HG03469 (cell line): ENCODE data around the gene CLSTN3.
"Not testable (repeated sequence)": the region's sequence is repeated elsewhere in the genome, so short reads cannot be mapped to it uniquely, and the experiment has no call there.

Source experiments
- ATAC-seq: cut with Tn5 transposase; IDR thresholded peaks from one replicate; pipeline ENCODE4 v1.9.1; 2021; ENCODE audit warnings: mild to moderate bottlenecking, moderate library complexity, moderate number of reproducible peaks; ENCODE audit not compliant: unreplicated experiment

Gene CLSTN3

DNA sequence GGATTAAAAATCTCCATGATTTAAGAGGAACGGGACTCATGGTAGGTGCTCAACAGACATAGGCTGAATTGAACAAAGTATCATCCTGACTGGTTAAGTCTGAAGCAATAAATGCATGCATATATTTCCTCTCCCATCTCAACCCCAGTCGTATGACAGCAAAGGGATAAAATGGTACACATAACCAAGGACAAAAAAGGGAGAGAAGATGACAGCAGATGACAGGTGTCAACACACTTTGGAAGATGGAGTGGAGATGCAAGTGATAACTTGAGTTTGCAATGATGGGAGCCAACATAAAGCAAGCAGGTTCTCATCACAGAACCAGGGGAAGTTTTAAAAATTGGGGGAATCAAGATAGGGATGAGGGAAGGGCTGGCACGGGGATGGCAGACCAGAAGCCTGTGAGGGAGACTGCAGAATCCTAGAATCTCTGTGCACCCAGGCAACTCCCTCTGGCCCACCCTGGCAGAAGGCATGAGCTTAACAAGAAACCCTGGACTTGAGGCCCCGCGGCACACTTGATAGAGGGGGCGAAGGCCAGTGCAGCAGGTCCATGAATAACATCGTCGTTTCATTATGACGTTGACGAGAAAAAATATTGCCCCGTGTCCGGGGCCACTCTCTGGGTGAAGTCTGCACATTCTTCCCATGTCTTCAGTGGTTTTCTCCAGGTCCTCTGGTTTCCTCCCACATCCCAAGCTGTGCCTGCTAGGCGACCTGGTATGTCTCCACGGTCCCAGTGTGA is 26.2 kb upstream of the CLSTN3 start:
- no peak for ATAC-seq

DNA sequence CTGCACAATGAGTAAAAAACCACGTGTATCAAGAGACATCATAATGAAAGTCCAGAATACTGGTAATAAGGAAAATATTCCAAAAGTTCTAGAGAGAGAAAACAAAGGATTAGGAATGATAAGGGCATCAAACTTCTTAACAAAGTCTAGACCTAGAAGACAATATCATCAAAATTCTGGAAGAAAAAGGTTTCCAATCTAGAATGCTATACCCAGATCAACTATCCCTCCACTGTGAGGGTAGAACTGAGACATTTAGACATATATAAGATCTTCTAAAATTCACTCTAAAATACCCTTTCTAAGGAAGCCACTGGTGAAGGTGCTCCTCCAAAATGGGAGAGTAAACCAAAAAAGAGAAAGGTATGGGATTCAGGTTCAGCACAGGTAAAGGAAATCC is 24.1 kb upstream of the CLSTN3 start:
- ATAC-seq, result no peak

DNA sequence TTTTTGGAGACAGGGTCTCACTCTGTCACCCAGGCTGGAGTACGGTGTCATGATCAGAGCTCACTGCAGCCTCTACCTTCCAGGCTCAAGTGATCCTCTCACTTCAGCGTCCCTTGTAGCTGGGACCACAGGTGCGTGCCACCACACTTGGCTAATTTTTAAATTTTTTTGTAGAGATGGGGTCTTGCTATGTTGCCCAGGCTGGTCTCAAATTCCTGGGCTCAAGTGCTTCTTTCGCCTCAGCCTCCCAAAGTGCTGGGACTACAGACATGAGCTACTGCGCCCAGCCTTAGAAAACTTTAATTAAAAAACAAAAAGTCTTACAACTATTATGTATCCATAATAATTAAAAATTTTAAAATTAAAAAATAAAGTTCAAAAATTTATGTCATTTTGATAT is 23.0 kb upstream of the CLSTN3 start:
- ATAC-seq, result not testable (repeated sequence)

DNA sequence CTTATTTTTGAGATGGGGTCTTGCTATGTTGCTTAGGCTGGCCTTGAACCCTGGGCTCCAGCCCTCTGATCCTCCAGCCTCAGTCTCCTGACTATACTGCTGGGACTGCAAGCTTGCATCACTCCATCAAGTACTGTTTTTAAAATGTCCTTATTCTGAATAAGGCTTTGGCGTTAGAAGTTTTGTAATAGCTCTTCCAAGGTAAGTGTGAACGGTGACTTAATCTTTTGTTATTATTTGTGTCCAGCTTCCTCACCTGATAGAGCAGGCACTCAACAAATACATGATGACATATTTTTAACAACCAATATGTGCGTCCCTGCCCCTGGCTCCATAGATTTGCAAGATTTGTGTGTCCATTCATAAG is 22.6 kb upstream of the CLSTN3 start:
- no peak for ATAC-seq

DNA sequence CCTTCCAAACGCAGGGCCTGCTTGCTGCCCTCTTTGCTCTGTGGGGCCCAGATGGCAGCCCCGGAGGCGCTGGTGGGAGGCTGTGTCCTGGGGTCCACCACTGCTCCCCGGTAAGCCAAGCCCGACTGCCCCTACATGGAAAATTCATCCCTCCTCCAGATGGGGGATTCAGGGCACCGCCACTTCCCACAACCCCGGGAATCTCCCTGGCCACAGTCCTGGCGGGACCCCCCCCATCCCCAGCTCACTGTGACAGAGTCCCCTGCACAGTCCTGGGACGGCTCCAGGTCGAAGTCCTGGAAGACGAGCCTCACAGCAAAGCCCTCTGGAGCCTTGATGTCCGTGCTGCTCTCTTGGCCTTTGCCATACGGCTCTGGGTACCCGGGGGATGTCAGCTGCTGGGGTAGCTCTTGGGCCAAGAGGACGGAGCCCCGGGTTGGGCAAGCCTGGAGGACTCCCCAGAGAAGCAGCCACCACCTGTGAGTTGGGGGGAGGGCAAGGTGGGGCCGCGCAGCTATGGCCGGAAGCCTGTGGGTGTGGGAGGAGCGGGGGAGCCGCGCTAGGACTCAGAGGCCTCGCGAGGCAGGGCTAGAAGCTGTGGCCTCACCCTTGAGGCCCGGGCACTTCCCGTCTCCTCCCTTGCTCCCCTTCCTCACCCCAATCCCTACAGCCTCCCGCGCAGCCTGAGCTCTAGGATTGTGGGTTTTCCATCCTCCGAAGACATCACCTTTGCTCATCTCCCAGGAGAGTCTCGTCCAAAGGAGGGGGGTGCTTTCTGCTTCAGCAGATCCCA is 22.0 kb upstream of the CLSTN3 start:
- peak; percentile 71 for ATAC-seq

DNA sequence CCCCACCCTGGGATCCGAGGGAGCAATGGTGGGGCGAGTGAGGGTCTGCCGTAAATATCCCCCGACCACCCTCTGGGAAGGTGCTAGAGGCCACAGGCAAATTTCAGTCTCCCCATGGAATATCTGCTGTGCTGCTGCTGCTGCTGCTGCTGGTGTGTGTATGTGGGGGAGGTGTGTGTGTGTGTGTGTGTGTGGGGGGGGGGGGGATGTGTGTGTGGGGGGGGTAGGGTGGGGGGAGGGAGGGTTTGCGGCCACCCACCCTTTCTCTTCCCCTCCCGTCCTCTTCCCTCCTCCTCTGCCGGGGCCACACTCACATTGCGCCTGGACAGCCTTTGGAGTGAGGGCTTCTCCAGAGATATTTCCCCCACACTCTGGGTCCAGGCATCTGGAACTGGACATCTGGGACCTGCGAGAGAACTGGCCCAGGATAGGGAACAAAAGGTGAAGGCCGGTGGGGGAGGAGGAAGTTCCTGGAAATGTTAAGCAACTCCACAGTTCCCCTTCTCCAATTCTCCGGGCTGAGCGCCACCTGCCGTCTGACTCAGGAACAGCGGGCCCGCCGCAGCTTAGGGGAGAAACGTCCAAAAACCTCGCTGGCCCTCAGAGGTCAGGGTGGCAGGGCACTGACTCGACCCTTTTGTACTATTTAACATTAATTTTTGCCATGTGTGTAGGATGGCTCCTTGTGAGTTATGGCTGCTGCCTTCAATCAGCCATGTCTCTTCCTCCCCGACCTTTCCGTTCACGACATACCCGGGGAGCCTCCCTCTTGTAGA is 21.2 kb upstream of the CLSTN3 start, which contains the start of gene C1RL:
Gene C1RL, minus strand, starts transcription at position 419 of the 776 bp plus-strand sequence. Its CDS starts 34 bp downstream, at position 385.
- ATAC-seq, result no peak

DNA sequence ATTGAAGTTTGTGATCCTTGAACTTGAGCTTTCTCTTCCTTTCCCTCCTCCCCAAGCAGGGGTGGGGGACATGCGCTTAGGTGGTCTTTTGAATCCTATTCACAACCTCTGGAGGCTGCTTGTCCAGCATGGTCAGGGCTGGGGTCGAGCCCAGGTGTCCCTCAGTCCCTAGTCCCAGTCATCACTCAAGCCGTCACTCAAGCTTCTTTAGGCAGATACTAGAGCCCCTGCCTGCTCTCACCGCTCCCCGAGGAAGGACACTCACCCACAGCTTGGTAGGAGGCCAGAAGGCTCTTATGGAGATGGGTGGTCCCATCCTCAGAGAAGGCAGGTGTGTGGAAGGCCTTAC is 20.6 kb upstream of the CLSTN3 start:
- ATAC-seq, result no peak

DNA sequence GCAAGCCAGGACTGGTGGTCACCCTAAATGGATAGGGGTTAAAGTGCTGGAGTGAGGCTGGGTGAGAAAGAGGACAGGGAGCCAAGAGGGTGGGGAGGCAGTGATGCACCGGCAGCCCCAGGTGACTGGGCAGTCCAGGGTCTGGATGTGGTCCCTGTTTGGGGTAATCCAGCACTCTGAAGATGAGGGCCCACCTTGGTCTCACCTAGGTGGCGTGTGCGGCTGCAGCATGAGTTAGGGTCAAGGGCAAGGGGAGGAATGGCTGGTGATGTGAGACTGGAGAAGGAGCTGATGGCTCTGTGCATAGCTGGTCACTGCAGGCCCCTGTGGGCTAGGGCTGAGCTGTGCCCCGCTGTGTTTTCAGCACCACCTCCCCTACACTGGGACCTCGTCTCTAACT is 19.5 kb upstream of the CLSTN3 start:
- ATAC-seq, result no peak

DNA sequence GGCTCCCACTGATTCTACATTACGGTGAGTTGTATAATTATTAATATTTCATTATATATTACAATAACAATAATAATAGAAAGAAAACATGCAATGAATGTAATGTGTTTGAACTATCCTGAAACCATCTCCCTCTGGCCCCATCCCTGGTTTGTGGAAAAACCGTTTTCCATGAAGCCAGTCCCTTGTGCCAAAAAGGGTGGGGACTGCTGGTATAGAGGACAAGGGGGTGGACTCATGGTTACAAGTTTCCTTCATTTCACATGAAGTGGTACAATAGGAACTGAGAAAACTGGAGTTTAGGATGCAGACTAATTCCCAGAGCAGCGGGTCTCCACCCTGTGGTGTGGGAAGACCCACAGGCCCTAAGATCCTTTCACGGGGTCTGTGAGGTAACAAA is 18.1 kb upstream of the CLSTN3 start:
- ATAC-seq, result no peak

DNA sequence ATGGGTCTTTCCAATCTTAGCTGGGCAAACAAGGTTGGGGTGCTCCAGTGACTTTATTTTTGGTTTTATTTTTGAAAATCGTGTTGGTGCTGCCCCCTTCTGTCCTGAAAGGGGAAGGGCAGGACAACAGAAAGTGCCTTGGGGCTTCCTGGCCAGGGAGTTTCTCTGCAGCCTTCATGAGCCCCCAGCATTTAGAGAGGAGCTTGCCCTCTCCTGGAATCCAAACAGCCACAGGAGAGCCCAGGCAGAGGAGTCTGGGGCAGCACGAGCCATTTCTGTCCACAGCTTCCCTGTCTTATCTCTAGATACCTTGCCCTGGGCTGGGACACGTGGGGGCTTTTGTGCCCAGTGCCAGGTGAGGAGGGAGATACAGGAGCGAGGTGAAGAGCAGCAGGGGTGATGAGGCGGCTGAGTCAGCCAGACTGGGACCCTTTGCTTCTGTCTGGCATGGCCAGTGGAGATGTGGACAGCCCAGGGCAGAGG is 16.7 kb upstream of the CLSTN3 start:
- no peak for ATAC-seq

DNA sequence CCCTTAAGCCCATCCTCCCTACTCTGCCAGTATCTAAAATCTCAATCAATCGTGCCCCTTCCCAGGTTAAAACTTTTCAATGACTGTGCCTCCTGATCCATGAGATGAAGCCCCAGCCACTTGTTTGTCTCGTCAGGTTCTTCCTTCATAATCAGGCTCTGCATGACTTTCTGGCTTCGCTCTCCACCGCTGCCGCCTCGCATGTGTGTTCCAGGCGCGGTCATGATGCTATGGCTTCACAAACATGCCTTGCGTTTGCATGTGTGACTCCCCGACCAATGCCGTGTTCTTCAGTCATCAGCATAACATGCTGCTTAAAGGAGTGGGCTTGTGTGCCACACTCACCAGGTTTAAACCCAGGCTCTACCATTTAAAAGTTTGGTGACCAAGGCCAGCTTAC is 16.2 kb upstream of the CLSTN3 start:
- no peak for ATAC-seq

DNA sequence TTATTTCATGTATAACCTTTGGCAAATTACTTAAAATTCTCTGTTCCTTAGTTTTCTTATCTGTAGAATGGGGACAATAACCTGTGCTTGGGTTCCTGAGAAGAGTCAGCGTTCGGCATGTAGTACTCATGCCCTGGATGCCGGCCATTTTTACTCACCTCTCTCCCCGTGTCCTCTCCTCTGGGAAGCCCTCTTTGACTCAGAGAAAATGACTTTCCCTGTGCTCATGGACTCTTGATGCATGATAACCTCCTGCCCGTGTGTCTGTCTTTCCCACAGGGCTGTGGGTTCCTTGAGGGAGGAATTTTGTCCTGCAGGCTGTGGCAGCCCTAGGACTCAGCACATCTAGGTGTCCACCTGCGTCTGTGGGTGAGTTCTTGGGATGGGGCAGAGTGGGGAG is 15.3 kb upstream of the CLSTN3 start:
- no peak for ATAC-seq

DNA sequence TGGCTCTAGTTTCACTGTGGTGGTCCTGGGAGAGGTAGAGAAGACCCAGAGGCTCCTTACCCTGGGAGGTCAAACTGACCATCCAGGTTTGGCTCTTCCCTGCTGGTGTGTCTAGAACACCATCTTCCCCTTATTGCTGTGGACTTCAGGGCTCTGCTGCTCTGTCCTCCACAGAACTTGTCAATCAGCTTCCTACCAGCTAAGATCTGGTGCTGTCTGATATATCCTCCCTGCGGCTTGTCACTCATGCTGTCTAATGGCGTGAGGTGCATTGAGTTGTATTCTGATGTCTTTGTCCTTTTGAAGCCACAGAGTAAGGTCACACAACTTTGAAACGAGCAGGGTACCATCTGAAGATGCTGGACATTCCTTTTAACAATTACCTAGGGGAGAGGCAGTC is 14.0 kb upstream of the CLSTN3 start:
- no peak for ATAC-seq

DNA sequence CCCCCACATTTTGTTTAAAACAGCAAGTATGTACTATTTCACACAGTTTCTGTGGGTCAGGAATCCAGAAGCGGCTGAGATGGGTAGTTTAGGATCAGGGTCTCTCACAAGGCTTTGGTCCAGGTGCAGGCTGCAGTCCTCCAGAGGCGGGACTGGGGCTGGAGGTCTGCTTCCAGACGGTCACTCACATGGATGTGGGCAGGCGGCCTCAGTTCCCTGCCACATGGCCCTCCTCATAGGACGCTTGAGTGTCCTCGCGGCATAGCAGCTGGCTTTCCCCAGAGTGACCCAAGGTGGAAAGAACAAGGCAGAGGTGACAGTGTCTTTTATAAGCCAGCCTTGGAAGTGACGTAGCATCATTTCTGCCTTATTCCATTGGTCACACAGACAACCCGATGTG is 13.3 kb upstream of the CLSTN3 start:
- ATAC-seq, result no peak

DNA sequence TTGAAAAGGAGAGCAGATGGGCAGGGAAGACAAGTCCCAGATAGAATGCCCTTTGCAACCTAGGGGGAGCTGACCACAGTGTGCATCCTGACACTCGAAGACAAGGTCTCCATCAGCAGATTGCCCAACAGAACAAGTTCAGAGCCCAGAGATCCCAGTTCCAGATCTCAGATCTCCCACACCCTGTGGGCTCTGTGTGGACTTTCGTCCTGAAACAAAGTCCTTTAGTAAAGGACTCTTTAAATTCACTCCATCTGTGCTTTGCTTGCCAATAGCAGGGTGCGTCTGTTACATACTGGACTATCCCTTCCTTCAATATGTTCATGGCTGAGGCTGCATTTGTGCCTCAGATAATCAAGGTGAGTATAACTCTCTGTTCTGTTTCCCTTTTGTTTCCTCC is 12.5 kb upstream of the CLSTN3 start:
- ATAC-seq, result no peak

DNA sequence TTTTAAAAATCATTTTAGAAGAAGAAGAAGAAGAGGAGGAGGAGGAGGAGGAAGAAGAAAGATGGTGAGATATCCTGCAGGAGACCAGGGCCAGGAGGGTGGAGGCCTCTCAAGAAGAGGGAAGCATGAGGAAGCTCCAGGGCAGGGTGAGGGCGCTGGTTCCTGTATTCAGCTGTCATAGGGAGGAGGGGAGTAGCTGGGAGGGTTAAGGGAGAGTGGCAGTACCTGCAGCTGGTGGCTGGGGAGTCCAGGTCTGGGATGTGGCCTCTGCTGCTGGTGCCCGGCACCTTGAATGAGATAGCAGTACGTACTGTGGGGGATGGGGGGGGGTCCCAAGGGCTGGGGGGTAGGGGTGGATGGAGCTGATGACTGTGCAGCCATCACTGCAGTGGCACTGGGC is 11.3 kb upstream of the CLSTN3 start:
- no peak for ATAC-seq

DNA sequence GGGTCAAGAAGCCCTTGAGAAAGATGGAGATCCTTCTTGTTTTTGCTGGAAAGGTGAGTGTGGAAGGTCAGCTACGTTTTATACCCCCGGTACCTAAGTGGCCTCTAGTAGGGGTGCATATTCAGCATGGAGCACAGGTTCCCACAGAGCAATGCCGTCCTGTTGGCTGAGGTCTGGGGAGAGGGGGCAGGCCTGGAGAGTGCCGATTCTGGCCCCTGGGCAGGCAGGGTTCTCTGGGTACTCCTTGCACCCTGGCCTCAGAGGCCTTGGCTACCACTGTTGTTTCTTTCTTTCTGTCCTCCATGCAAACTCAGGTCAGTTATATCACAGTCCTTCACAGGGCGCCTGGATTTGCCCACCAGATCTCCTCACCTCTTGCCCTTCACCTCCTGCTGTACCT is 10.0 kb upstream of the CLSTN3 start:
- no peak for ATAC-seq

DNA sequence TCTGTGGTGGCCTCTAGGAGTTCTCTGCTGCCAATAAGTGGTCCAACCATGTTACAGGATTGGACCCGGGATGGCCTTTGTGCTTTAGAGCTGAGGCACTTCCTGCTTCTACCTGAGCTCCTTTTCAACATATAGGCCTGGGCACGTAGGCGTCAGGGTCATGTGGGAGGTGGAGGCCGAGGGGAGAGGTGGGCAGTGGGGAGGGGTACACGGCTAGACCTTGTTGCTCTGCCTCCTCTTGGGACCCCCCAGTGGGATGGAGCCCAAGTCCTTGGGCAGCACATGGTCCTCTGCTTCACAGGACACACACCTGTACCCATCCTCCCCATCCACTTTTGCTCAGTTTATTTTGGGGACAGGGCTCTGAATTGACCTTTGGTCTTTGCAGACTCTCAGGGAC is 8.8 kb upstream of the CLSTN3 start:
- ATAC-seq, result no peak

DNA sequence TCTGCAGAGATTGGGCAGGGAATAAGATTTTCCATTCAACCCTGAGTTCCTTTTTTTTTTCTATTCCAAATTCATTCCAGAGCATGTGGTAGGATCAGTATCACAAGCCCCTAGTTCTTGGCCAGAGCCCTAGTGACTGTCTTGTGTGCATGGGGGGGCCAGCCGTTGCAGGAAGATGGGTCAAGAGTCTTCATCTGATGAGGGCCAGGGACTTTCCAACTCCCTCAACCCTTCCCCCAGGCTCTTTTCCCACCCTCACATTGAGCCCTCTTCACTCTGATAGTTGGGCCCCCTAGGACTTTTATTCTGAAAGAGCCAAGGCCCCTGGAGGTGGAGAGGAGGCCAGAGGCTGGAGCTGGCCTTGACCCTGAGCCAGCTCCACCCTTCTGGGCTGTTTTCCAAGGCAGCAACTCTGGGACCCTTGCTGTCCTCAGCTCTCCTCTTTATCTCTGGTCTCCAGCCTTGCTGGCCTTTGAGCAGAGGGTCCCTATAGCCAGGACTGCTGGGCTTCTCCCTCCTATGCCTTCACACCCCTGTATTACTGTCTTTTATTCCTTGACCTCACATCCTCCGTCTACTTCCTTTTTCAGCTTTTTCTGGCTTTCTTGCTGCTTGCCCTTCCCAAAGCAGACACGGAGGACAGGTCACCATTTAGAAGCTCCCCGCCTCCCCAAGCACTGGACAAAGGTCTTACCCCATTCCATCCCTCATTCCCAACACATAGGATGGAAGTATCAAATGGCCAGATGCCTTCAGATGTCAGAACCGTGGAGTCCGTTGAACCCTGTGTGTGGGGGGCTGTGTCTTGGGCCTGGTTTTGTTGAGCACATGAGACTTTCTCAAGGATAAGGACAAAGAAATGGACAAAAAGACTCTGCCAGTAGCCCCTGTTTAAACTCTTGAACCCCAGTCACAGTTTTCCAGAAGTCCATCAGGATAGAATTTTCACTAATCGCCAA is 7.1 kb upstream of the CLSTN3 start:
- ATAC-seq, result no peak

DNA sequence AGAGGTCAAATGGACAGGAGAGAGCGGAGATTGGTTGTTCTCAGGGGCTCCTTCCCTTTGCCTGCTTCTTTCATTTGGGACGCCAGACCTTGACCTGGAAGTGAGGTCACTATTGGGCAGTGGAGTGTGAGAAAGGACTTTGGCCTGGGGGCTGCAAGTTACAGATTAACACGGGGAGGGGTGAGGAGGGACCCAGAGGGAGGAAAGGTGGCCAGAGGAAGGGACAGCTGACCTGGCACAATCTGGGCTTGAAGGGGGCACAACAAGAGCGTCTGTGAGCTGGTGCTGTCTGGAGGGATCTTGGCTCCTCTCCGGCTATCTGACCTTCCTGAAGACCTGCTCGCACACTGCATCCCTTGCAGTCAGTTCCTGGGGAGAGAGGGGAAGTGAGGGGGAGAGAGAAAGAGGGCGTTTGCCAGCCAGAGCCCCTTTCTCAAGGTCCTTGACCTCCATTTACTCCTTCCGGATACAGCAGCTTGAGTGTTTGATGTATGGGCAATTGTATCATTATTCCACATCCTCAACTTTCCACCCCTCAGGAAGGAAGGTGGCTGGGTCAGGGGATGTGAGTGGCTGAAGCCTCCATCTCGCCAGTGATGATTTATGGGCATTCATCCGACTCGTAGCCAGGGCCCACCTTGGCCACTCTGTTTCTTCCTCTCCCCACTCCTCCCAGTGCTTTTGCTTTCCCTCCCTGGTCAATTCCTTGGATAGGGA is 6.2 kb upstream of the CLSTN3 start:
- ATAC-seq, result no peak
